ENCODE measurements around the gene PIGU. TPM values are rescaled to one million over a fixed set of nuclear protein-coding genes. Genes with fewer than 3 reads are reported as not detected.

Gene PIGU
- total RNA-seq, 1 donor from 2014 or later, result 46.2 TPM

- H3K4me1 Mint-ChIP-seq (ENCODE audit: unreplicated experiment), result peaks cover 25% of the 10 kb centered on the region
- TF ChIP-seq, protein P1, sequence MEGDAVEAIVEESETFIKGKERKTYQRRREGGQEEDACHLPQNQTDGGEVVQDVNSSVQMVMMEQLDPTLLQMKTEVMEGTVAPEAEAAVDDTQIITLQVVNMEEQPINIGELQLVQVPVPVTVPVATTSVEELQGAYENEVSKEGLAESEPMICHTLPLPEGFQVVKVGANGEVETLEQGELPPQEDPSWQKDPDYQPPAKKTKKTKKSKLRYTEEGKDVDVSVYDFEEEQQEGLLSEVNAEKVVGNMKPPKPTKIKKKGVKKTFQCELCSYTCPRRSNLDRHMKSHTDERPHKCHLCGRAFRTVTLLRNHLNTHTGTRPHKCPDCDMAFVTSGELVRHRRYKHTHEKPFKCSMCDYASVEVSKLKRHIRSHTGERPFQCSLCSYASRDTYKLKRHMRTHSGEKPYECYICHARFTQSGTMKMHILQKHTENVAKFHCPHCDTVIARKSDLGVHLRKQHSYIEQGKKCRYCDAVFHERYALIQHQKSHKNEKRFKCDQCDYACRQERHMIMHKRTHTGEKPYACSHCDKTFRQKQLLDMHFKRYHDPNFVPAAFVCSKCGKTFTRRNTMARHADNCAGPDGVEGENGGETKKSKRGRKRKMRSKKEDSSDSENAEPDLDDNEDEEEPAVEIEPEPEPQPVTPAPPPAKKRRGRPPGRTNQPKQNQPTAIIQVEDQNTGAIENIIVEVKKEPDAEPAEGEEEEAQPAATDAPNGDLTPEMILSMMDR (conservative IDR thresholded peaks at IDR 0.05), result no peak
- no peak overlapping the region for H3K4me3 Mint-ChIP-seq
- no peaks in the 10 kb centered on the region for H3K9me3 Mint-ChIP-seq
- H3K36me3 Mint-ChIP-seq, result peaks cover 23% of the 10 kb centered on the region
- no peaks in the 10 kb centered on the region for H3K27me3 Mint-ChIP-seq
- no peak for DNase-seq (ENCODE audit: extremely low spot score, unreplicated experiment)
- H3K27ac Mint-ChIP-seq, result peak overlapping the region; percentile 84
Measured at GRCh38 chr20:34583544-34583943, 93.3 kb downstream of the PIGU start.

- no peaks in the 10 kb centered on the region for H3K27me3 Mint-ChIP-seq
- H3K36me3 Mint-ChIP-seq, result peaks cover 23% of the 10 kb centered on the region
- H3K4me3 Mint-ChIP-seq, result no peak overlapping the region
- peak overlapping the region; percentile 84 for H3K27ac Mint-ChIP-seq
- no peak for DNase-seq (ENCODE audit: extremely low spot score, unreplicated experiment)
- TF ChIP-seq, protein P1 (conservative IDR thresholded peaks at IDR 0.05), result no peak
- no peaks in the 10 kb centered on the region for H3K9me3 Mint-ChIP-seq
- peaks cover 28% of the 10 kb centered on the region for H3K4me1 Mint-ChIP-seq (ENCODE audit: unreplicated experiment)
Measured at GRCh38 chr20:34582911-34583310, 94.0 kb downstream of the PIGU start.

DNA sequence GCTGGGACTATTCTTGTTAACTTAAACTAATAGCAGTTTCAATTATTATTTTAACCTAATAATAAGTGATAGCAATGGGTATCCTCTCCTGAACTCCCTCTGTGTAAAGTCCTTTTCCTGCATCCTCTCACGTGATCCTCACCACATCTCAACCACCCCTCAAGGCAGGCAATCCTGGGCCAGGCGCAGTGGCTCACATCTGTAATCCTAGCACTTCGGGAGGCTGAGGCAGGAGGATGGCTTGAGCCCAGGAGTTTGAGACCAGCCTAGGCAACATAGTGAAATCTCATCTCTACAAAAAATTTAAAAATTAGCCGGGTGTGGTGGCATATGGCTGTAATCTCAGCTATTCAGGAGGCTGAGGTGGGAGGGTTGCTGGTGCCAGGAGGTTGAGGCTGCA lies 94.7 kb downstream of the PIGU start:
- peaks cover 17% of the 10 kb centered on the region for H3K36me3 Mint-ChIP-seq
- H3K4me1 Mint-ChIP-seq (ENCODE audit: unreplicated experiment), result peaks cover 28% of the 10 kb centered on the region
- peak overlapping the region; percentile 84 for H3K27ac Mint-ChIP-seq
- no peaks in the 10 kb centered on the region for H3K27me3 Mint-ChIP-seq
- no peak for DNase-seq (ENCODE audit: extremely low spot score, unreplicated experiment)
- H3K4me3 Mint-ChIP-seq, result no peak overlapping the region
- H3K9me3 Mint-ChIP-seq, result no peaks in the 10 kb centered on the region
- TF ChIP-seq, protein P1 (conservative IDR thresholded peaks at IDR 0.05), result no peak

DNA sequence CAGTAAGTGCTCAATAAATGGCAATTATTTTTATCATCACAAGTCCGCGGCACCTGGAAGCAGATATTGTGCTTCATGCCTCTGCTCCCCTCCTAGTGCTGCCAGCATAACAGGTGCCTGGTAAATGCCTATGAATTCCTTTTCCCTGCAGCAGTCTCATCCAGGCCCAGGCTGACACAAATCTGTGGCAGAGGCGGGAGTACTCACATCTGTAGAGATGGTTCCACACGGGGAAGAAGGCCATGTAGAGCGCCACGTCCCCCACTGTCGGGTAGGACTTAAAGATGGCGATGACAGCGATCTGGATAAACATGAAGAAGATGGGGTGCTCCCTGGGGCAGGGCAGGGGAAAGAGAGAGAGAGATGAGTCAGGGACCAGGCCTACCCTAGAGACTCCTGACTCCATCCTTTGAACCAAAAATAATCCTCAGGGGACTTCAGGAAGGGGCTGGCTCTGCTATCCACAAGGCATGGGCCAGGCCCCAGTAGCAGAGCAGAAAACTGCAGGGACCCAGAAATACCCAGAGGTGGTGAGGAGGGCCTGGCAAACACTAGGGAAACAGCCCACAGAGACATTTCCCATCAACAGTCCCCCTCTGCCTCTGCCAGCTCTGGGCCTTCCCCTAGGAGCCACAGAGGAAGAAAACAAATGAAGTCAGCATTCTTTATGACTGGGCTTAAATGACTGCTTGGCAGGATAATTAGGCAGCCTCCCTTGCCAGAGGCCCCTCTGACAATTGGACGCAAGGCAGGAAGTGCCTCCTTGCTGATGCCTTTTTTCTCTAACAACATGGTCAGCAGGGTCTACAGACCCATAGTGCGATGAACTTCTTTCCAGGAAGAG lies 95.3 kb downstream of the PIGU start:
- Mint-ChIP-seq H3K27ac (peak overlapping the region; percentile 84), H3K9me3 (no peaks in the 10 kb centered on the region), H3K4me1 (ENCODE audit: unreplicated experiment) (peaks cover 28% of the 10 kb centered on the region), H3K27me3 (no peaks in the 10 kb centered on the region), H3K4me3 (no peak overlapping the region), H3K36me3 (peaks cover 16% of the 10 kb centered on the region)
- DNase-seq (ENCODE audit: extremely low spot score, unreplicated experiment), result no peak
- TF ChIP-seq, protein P1 (conservative IDR thresholded peaks at IDR 0.05), result no peak

DNA sequence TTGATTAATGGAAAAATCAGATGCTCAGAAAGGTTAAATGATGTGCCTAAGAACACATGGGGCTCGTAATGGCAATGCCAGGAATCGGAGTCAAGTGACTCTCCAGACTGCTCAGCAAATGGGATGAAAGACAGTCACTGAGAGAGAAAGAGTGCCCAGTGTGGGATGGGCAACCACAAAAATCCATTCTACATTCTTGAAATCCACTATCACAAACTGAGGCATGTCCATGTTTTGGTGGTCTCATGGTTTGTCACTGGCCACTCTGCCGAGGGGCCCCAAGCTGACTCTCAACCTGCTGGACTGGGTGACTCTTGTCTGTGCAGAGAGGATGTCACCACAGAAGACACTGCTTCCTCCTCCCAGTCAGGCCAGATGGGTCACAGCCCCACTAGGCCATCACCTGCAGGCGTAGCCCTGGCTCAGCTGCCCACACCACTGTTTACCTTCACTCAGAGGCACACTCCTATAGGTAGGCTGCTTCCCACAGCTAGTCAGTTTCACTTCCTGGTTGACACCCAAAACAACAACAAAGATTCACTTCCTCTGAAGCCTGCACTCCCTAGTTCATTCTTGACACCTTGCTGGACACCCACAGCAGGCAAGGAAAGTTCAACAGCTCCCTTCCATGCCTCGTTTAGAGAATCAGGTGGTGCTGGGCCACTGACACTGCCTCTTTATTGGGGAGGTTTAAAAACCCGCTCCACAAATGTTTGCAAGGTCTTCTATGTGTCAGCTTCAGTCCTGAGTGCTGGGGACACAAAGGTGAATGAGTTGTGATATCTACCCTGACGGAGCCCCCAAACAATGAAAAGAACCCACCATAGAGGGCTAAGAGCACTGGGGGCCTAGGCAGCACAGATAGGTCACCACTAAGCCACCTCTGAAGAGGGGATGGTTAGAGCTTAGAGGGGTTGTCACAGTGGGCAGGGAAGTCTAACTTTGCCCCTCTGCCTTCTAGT lies 96.6 kb downstream of the PIGU start:
- H3K4me3 Mint-ChIP-seq, result no peak overlapping the region
- TF ChIP-seq, protein P1 (conservative IDR thresholded peaks at IDR 0.05), result no peak
- H3K4me1 Mint-ChIP-seq (ENCODE audit: unreplicated experiment), result peaks cover 28% of the 10 kb centered on the region
- no peaks in the 10 kb centered on the region for H3K9me3 Mint-ChIP-seq
- H3K27me3 Mint-ChIP-seq, result no peaks in the 10 kb centered on the region
- DNase-seq (ENCODE audit: extremely low spot score, unreplicated experiment), result no peak
- peaks cover 21% of the 10 kb centered on the region for H3K36me3 Mint-ChIP-seq
- peak overlapping the region; percentile 89 for H3K27ac Mint-ChIP-seq
